Breast epithelium (tissue), 4 donors: ENCODE measurements around the gene FOXS1. TPM values are rescaled to one million over a fixed set of nuclear protein-coding genes. Genes with fewer than 3 reads are reported as not detected.

Experiments used
- DNase-seq, 2 donors: peaks; one replicate each; pipeline ENCODE4 v3.0.0-alpha.2; 2019; ENCODE audit warnings: low spot score in 2 of 2
- H3K27ac ChIP-seq, 2 donors: fragments of 200-600 bp; sonication (generic) in 1 of 2; one replicate each; pipeline ENCODE4 v1.5.1; 2016 to 2019; ENCODE audit warnings: mild to moderate bottlenecking in 1 of 2
- H3K27me3 ChIP-seq, 2 donors: fragments of 200-600 bp; sonication (generic) in 1 of 2; one replicate each; pipeline versions ENCODE4 v1.5.1 to v1.6.0; 2017 to 2019; ENCODE audit warnings: control low read depth in 1 of 2, mild to moderate bottlenecking in 1 of 2
- H3K36me3 ChIP-seq: fragments of 200-600 bp; one replicate; pipeline ENCODE4 v1.5.1; 2019
- H3K4me1 ChIP-seq, 2 donors: fragments of 200-600 bp; sonication (generic); one replicate each; pipeline ENCODE4 v1.5.1; 2016 to 2019; ENCODE audit warnings: control low read depth in 1 of 2
- H3K4me3 ChIP-seq, 3 donors: fragments of 200-600 bp; sonication (generic); 1 replicate in 2 of 3; 2 replicates in 1 of 3; pipeline ENCODE4 v1.5.1; 2016 to 2019; ENCODE audit warnings: mild to moderate bottlenecking in 3 of 3, moderate library complexity in 2 of 3
- H3K9me3 ChIP-seq, 2 donors: fragments of 200-600 bp; sonication (generic) in 1 of 2; one replicate each; pipeline ENCODE4 v1.5.1; 2016 to 2019; ENCODE audit warnings: control low read depth in 1 of 2
- CTCF ChIP-seq, 3 donors: fragments of 450-650 bp; IDR thresholded peaks; one replicate each; pipeline ENCODE4 v1.5.1; 2016 to 2017; ENCODE audit warnings: antibody characterized with exemption in 3 of 3, mild to moderate bottlenecking in 3 of 3, moderate library complexity in 3 of 3
- POLR2A ChIP-seq: fragments of 450-650 bp; IDR thresholded peaks from one replicate; pipeline ENCODE4 v1.6.1; 2016; ENCODE audit warnings: antibody characterized with exemption, mild to moderate bottlenecking, moderate library complexity
- POLR2AphosphoS5 ChIP-seq, 3 donors: sonication (generic); formaldehyde crosslinking; IDR thresholded peaks; one replicate each; pipeline ENCODE4 v1.6.1; 2017; ENCODE audit warnings: antibody characterized with exemption in 3 of 3
- intact Hi-C: fragments of 100-400 bp; cut with DNase I; formaldehyde crosslinking; loops from one replicate; pipeline ENCODE4 v1.15.1; 2023; ENCODE audit warnings: low total_unique reads
- total RNA-seq, 3 donors: library from RNA; depleted of rRNA; stranded (reverse); fragments of >200 nt; gene quantifications; one replicate each; pipeline ENCODE4 v1.1.0, GENCODE V29; 2016

FOXS1 gene
- total RNA-seq, 3 donors from 2014 or later: 0.44 to 0.98 TPM; not detected in 1

GRCh38 chr20:31846793-31847138 lies 1.4 kb upstream of the FOXS1 start:
- no peaks in the 10 kb centered on the region for H3K9me3 ChIP-seq
- intact Hi-C loops: no loop called here
- no peak for DNase-seq
- no peaks in the 10 kb centered on the region for H3K36me3 ChIP-seq
- H3K4me1 ChIP-seq: no peaks in the 10 kb centered on the region
- no peak for TF ChIP-seq CTCF (IDR thresholded peaks at IDR 0.05)
- TF ChIP-seq POLR2AphosphoS5 (IDR thresholded peaks at IDR 0.05): no peak
- TF ChIP-seq POLR2A: no peak
- H3K27ac ChIP-seq: no peak overlapping the region
- no peak overlapping the region for H3K4me3 ChIP-seq
- H3K27me3 ChIP-seq: peaks cover 0 to 18% of the 10 kb centered on the region in 2 donors

GRCh38 chr20:31844737-31845299 lies 586 bp downstream of the FOXS1 start:
- intact Hi-C loops: no loop called here
- TF ChIP-seq CTCF (IDR thresholded peaks at IDR 0.05): no peak
- TF ChIP-seq POLR2A: no peak
- TF ChIP-seq POLR2AphosphoS5 (IDR thresholded peaks at IDR 0.05): no peak

GRCh38 chr20:31843881-31844280 lies 1.5 kb downstream of the FOXS1 start:
- Histone ChIP-seq H3K9me3 (no peaks in the 10 kb centered on the region), H3K27me3 (peaks cover 0 to 4% of the 10 kb centered on the region in 2 donors), H3K27ac (peak overlapping the region in 1 of 2 donors; percentile 69), H3K36me3 (no peaks in the 10 kb centered on the region), H3K4me1 (no peaks in the 10 kb centered on the region), H3K4me3 (no peak overlapping the region)
- intact Hi-C loops: no loop called here
- TF ChIP-seq CTCF (IDR thresholded peaks at IDR 0.05) (no peak), POLR2A (no peak), POLR2AphosphoS5 (IDR thresholded peaks at IDR 0.05) (no peak)
- no peak for DNase-seq

More at GRCh38 chr20:31844737-31845299, 586 bp downstream of the FOXS1 start:
- DNase-seq: no peak
- H3K36me3 ChIP-seq: no peaks in the 10 kb centered on the region
- peaks cover 0 to 14% of the 10 kb centered on the region in 2 donors for H3K27me3 ChIP-seq
- no peaks in the 10 kb centered on the region for H3K4me1 ChIP-seq
- H3K4me3 ChIP-seq: peak overlapping the region; percentile 23 to 51 (median 30)
- H3K27ac ChIP-seq: peak overlapping the region in 1 of 2 donors; percentile 69
- no peaks in the 10 kb centered on the region for H3K9me3 ChIP-seq

GRCh38 chr20:31843288-31843687 lies 2.1 kb downstream of the FOXS1 start:
- Histone ChIP-seq H3K4me1 (no peaks in the 10 kb centered on the region), H3K27me3 (no peaks in the 10 kb centered on the region), H3K9me3 (no peaks in the 10 kb centered on the region), H3K36me3 (no peaks in the 10 kb centered on the region), H3K27ac (peak overlapping the region in 1 of 2 donors; percentile 69), H3K4me3 (no peak overlapping the region)
- no peak for DNase-seq
- intact Hi-C loops: no loop called here
- TF ChIP-seq CTCF (IDR thresholded peaks at IDR 0.05) (no peak), POLR2A (no peak), POLR2AphosphoS5 (IDR thresholded peaks at IDR 0.05) (no peak)

- no peak overlapping the region for H3K4me3 ChIP-seq
- intact Hi-C loops: no loop called here
- no peak for DNase-seq
Measured at GRCh38 chr20:31842471-31843157, 2.8 kb downstream of the FOXS1 start.

More at GRCh38 chr20:31842471-31843157, 2.8 kb downstream of the FOXS1 start:
- no peaks in the 10 kb centered on the region for H3K36me3 ChIP-seq
- peak overlapping the region in 1 of 2 donors; percentile 69 for H3K27ac ChIP-seq
- TF ChIP-seq POLR2A (no peak), POLR2AphosphoS5 (IDR thresholded peaks at IDR 0.05) (no peak), CTCF (IDR thresholded peaks at IDR 0.05) (no peak)
- H3K27me3 ChIP-seq: no peaks in the 10 kb centered on the region
- no peaks in the 10 kb centered on the region for H3K4me1 ChIP-seq
- H3K9me3 ChIP-seq: no peaks in the 10 kb centered on the region
